ENCODE measurements around the gene CAT. TPM values are rescaled to one million over a fixed set of nuclear protein-coding genes. Genes with fewer than 3 reads are reported as not detected.

Gene CAT
- total and polyA plus RNA-seq, 9 of the 15 experiments (the other 6 are each of a cell fraction or from before 2014, with no cell fraction given): 86.7 to 183 (median 114) TPM

- TF ChIP-seq GTF3C2 (IDR thresholded peaks at IDR 0.05; ENCODE audit: borderline replicate concordance, extremely low read depth, insufficient read length) (no peak), FOS (IDR thresholded peaks at IDR 0.05; ENCODE audit: extremely low read depth, insufficient read length) (peak; percentile 92), FOXJ3 (CRISPR knock-in tag; IDR thresholded peaks at IDR 0.05) (no peak), PBX2 (CRISPR knock-in tag; IDR thresholded peaks at IDR 0.05; ENCODE audit: low read depth) (no peak), PBX2 (tag; conservative IDR thresholded peaks at IDR 0.05; ENCODE audit: low read depth) (no peak), SMARCB1 (IDR thresholded peaks at IDR 0.05; ENCODE audit: insufficient read length, low read depth) (no peak), EHMT2 (IDR thresholded peaks at IDR 0.05) (no peak), CEBPB (tag; IDR thresholded peaks at IDR 0.05) (peak; percentile 67), SAFB2 (IDR thresholded peaks at IDR 0.05; ENCODE audit: borderline replicate concordance, low read depth, low read length, severe bottlenecking) (no peak), TEAD4 (IDR thresholded peaks at IDR 0.05; ENCODE audit: low read length) (peak; percentile 89), TEAD4 (CRISPR knock-in tag; IDR thresholded peaks at IDR 0.05; ENCODE audit: borderline replicate concordance) (0 out of 2 replicates have a peak, but pooled peaks have one; percentile 35), ATF4 (CRISPR knock-in tag; IDR thresholded peaks at IDR 0.05) (0 out of 2 replicates have a peak, but pooled peaks have one; percentile 55), EGR1 (conservative IDR thresholded peaks at IDR 0.05) (peak; percentile 95), STAG1 (CRISPR knock-in tag; IDR thresholded peaks at IDR 0.05; ENCODE audit: borderline replicate concordance) (no peak)
Observed at GRCh38 chr11:34438529-34439507, at the start of gene CAT (continued).
